Gastroesophageal sphincter (tissue), 3 donors: Measurements from ENCODE around the gene CDC42BPG.

Experiments used
- CTCF ChIP-seq, 4 experiments: fragments of 200-600 bp in 2 of 4; fragments of 450-650 bp in 2 of 4; sonication (generic) in 1 of 4; IDR thresholded peaks; one replicate each; pipeline ENCODE4 v1.5.1; 2017 to 2019; ENCODE audit warnings: antibody characterized with exemption in 4 of 4, mild to moderate bottlenecking in 2 of 4, moderate library complexity in 2 of 4
- POLR2A ChIP-seq, 2 donors: fragments of 450-650 bp; IDR thresholded peaks; one replicate each; pipeline ENCODE4 v1.6.1; 2017; ENCODE audit warnings: antibody characterized with exemption in 2 of 2, mild to moderate bottlenecking in 2 of 2, moderate library complexity in 1 of 2

- TF ChIP-seq POLR2A (IDR thresholded peaks at IDR 0.05) (no peak), CTCF (IDR thresholded peaks at IDR 0.05) (no peak)
Measured at GRCh38 chr11:64823568-64824119, 20.8 kb downstream of the CDC42BPG start.
